Mammary epithelial cell (primary cell): ENCODE measurements around the gene USH1C.

Source experiments
- CTCF ChIP-seq, 2 donors: IDR thresholded peaks in 1 of 2; conservative IDR thresholded peaks in 1 of 2; 2 replicates each; pipeline ENCODE4 v1.5.1; 2011 to 2012; ENCODE audit warnings: inconsistent platforms in 2 of 2, low read length in 2 of 2, mild to moderate bottlenecking in 2 of 2, control low read depth in 1 of 2, low read depth in 1 of 2; ENCODE audit not compliant: insufficient read depth in 1 of 2; ENCODE audit errors: extremely low read depth in 1 of 2
- EZH2 ChIP-seq: IDR thresholded peaks from 2 replicates; pipeline ENCODE4 v1.6.1; 2012; ENCODE audit warnings: low read length, inconsistent platforms, borderline replicate concordance

- no peak for TF ChIP-seq CTCF (conservative IDR thresholded peaks at IDR 0.05 in 1 of 2, IDR thresholded peaks at IDR 0.05 in 1 of 2; ENCODE audit: extremely low read depth in 1 of 2, insufficient read depth in 1 of 2, low read depth in 1 of 2, low read length in 2 of 2)
- TF ChIP-seq EZH2: no peak
These were observed 3.4 kb downstream of the USH1C start for GRCh38 chr11:17540807-17541206.
